Ovary (tissue), 3 donors: Measurements from ENCODE around the gene KLHL2.
"Not testable (repeated sequence)": the region's sequence is repeated elsewhere in the genome, so short reads cannot be mapped to it uniquely, and the experiment has no call there.

Experiments used
- POLR2A ChIP-seq: fragments of 450-650 bp; IDR thresholded peaks from one replicate; pipeline ENCODE4 v1.6.1; 2017; ENCODE audit warnings: antibody characterized with exemption, mild to moderate bottlenecking, moderate library complexity
- TF ChIP-seq, protein P1 (sequence below), 3 donors: fragments of 450-650 bp in 2 of 3; fragments of 200-600 bp in 1 of 3; IDR thresholded peaks; one replicate each; pipeline versions ENCODE4 v1.5.1 to v1.8.0; 2016 to 2022; ENCODE audit warnings: antibody characterized with exemption in 3 of 3, mild to moderate bottlenecking in 1 of 3
- donor health status: DM: no; HTN: no; CAD: no.

DNA sequence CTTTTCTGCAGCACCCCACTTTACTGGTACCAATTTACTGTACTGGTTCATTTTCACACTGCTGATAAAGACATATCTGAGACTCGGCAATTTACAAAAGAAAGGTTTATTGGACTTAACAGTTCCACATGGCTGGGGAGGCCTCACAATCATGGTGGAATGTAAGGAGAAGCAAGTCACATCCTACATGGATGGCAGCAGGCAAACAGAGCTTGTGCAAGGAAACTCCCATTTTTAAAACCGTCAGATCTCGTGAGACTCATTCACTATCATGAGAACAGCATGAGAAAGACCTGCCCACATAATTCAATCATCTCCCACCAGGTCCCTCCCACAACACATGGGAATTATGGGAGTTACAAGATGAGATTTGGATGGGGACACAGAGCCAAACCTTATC is 77.3 kb downstream of the KLHL2 start:
- not testable (repeated sequence) for TF ChIP-seq POLR2A
- TF ChIP-seq, protein P1, sequence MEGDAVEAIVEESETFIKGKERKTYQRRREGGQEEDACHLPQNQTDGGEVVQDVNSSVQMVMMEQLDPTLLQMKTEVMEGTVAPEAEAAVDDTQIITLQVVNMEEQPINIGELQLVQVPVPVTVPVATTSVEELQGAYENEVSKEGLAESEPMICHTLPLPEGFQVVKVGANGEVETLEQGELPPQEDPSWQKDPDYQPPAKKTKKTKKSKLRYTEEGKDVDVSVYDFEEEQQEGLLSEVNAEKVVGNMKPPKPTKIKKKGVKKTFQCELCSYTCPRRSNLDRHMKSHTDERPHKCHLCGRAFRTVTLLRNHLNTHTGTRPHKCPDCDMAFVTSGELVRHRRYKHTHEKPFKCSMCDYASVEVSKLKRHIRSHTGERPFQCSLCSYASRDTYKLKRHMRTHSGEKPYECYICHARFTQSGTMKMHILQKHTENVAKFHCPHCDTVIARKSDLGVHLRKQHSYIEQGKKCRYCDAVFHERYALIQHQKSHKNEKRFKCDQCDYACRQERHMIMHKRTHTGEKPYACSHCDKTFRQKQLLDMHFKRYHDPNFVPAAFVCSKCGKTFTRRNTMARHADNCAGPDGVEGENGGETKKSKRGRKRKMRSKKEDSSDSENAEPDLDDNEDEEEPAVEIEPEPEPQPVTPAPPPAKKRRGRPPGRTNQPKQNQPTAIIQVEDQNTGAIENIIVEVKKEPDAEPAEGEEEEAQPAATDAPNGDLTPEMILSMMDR (IDR thresholded peaks at IDR 0.05), result not testable (repeated sequence)
